ENCODE measurements around the gene SCN9A. TPM values are rescaled to one million over a fixed set of nuclear protein-coding genes. Genes with fewer than 3 reads are reported as not detected.
A peak's percentile ranks its signal among the peaks of the same experiment; 100 is the strongest.

Gene SCN9A
- total and polyA plus RNA-seq, 2 donors from 2014 or later, result 0.99 to 5.3 TPM

DNA sequence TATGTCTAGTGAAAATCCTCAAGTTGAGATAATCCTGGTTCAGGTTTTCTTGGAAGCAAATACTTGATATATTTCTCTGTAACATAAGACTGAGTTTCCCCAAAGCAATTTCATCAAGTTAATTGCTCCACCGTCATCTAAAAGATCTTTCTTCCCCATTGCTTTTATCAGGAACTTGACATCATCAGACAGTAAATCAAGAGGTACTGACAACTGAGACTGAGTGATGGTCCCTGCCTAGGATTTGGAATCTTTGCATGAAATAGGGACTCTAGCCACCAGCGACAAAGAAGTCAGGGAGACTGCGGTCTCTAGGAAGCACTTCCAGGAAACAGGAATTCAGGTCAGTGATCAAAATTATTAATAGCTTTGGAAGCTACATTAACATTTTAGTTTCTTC is 204.5 kb downstream of the SCN9A start:
- Histone ChIP-seq H3K36me3 (ENCODE audit: control insufficient read depth in 2 of 3, insufficient read depth in 3 of 3, low read length in 3 of 3) (no peaks in the 10 kb centered on the region), H3K9ac (ENCODE audit: low read length in 3 of 3) (no peak overlapping the region), H3K27me3 (ENCODE audit: control insufficient read depth, insufficient read depth, low read length) (no peaks in the 10 kb centered on the region), H3K9me3 (ENCODE audit: control insufficient read depth in 2 of 3, insufficient read depth in 1 of 3, low read length in 3 of 3) (no peaks in the 10 kb centered on the region), H3K27ac (ENCODE audit: low read depth in 2 of 2, low read length in 2 of 2) (no peak overlapping the region), H3K4me1 (ENCODE audit: control insufficient read depth in 2 of 3, insufficient read depth in 2 of 3, low read depth in 1 of 3, low read length in 3 of 3) (no peaks in the 10 kb centered on the region), H3K4me3 (ENCODE audit: low read length in 3 of 3) (no peak overlapping the region)
- DNase-seq, result no peak
- FAIRE-seq, result no peak
- TF ChIP-seq, protein P1, sequence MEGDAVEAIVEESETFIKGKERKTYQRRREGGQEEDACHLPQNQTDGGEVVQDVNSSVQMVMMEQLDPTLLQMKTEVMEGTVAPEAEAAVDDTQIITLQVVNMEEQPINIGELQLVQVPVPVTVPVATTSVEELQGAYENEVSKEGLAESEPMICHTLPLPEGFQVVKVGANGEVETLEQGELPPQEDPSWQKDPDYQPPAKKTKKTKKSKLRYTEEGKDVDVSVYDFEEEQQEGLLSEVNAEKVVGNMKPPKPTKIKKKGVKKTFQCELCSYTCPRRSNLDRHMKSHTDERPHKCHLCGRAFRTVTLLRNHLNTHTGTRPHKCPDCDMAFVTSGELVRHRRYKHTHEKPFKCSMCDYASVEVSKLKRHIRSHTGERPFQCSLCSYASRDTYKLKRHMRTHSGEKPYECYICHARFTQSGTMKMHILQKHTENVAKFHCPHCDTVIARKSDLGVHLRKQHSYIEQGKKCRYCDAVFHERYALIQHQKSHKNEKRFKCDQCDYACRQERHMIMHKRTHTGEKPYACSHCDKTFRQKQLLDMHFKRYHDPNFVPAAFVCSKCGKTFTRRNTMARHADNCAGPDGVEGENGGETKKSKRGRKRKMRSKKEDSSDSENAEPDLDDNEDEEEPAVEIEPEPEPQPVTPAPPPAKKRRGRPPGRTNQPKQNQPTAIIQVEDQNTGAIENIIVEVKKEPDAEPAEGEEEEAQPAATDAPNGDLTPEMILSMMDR (IDR thresholded peaks at IDR 0.05; ENCODE audit: borderline replicate concordance, extremely low read depth, insufficient read depth), result no peak
- intact Hi-C loops (cut with DNase I), result no loop called here

DNA sequence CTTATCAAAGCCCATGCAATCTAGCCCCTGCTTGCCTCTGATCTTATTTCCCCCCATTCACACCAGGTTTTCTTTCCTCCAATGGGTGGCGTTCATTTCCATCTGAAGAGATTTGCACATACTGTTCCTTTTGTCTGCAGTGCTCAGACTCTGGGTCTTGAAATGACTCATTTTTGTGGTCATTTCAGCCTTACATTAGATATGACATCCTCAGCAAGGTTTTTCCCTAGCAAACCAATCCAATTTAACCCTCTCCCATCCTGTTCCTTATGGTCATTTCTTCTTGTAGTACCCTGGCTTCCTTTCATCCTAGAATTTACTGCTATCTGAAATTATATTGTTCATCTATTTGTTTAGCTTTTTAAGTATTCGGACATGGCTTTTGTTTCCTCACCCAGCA is 205.4 kb downstream of the SCN9A start:
- DNase-seq (no peak), FAIRE-seq (no peak)
- TF ChIP-seq, protein P1 (IDR thresholded peaks at IDR 0.05; ENCODE audit: borderline replicate concordance, extremely low read depth, insufficient read depth), result no peak
- no peaks in the 10 kb centered on the region for H3K27me3 ChIP-seq (ENCODE audit: control insufficient read depth, insufficient read depth, low read length)
- no peak overlapping the region for H3K4me3 ChIP-seq (ENCODE audit: low read length in 3 of 3)
- no peaks in the 10 kb centered on the region for H3K9me3 ChIP-seq (ENCODE audit: control insufficient read depth in 2 of 3, insufficient read depth in 1 of 3, low read length in 3 of 3)
- H3K9ac ChIP-seq (ENCODE audit: low read length in 3 of 3), result no peak overlapping the region
- H3K27ac ChIP-seq (ENCODE audit: low read depth in 2 of 2, low read length in 2 of 2), result no peak overlapping the region
- H3K36me3 ChIP-seq (ENCODE audit: control insufficient read depth in 2 of 3, insufficient read depth in 3 of 3, low read length in 3 of 3), result no peaks in the 10 kb centered on the region
- no peaks in the 10 kb centered on the region for H3K4me1 ChIP-seq (ENCODE audit: control insufficient read depth in 2 of 3, insufficient read depth in 2 of 3, low read depth in 1 of 3, low read length in 3 of 3)
- intact Hi-C loops (cut with DNase I), result no loop called here

DNA sequence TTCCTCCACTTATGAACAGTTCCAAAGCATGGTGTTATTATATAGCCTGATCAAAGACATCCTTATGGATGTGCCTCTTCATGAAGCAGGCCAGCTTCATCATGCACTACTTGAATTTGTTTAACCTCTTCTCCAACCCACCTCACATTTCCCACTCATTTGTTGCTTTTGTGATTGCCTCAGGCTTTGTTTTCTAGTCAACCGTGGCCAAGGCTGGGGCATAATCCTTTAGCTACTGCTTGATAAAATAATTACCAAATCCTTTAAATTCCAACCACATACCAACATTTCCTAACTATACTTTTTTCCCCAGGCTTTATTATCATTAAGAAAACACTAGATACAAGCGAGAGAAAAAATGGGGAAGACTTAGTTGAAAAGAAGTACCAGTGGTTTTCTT is 208.3 kb downstream of the SCN9A start:
- DNase-seq, result peak in 3 of 5 donors; percentile 53 to 72 (median 68)

More for the DNA sequence above, 208.3 kb downstream of the SCN9A start:
- Histone ChIP-seq H3K27me3 (ENCODE audit: control insufficient read depth, insufficient read depth, low read length) (no peaks in the 10 kb centered on the region), H3K4me3 (ENCODE audit: low read length in 3 of 3) (no peak overlapping the region), H3K9ac (ENCODE audit: low read length in 3 of 3) (no peak overlapping the region), H3K9me3 (ENCODE audit: control insufficient read depth in 2 of 3, insufficient read depth in 1 of 3, low read length in 3 of 3) (no peaks in the 10 kb centered on the region), H3K4me1 (ENCODE audit: control insufficient read depth in 2 of 3, insufficient read depth in 2 of 3, low read depth in 1 of 3, low read length in 3 of 3) (no peaks in the 10 kb centered on the region), H3K27ac (ENCODE audit: low read depth in 2 of 2, low read length in 2 of 2) (no peak overlapping the region), H3K36me3 (ENCODE audit: control insufficient read depth in 2 of 3, insufficient read depth in 3 of 3, low read length in 3 of 3) (no peaks in the 10 kb centered on the region)
- TF ChIP-seq, protein P1 (IDR thresholded peaks at IDR 0.05; ENCODE audit: borderline replicate concordance, extremely low read depth, insufficient read depth), result no peak
- no peak for FAIRE-seq
- intact Hi-C loops (cut with DNase I), result no loop called here
